Measurements from ENCODE around the gene MAML2. TPM values are rescaled to one million over a fixed set of nuclear protein-coding genes. Genes with fewer than 3 reads are reported as not detected.

The MAML2 gene
- total and polyA plus RNA-seq, 2 experiments from 2014 or later = 2.0 to 7.1 TPM

DNA sequence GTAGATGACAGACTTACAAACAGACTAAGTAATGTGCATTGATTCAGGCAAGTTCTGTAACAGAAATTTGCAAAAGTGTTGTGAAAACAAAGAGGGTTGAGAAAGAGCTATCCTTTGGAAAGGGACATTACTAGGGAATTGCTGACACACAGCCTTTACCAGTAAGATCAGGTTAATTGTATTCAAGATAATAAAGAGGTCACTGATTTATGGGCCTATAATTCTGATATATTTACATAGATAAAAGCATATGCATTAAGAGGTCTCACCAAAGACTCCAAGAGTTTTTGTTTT is 138.7 kb downstream of the MAML2 start:
- H3K36me3 Mint-ChIP-seq (ENCODE audit: low read depth) = no peaks in the 10 kb centered on the region
- peaks cover 40% of the 10 kb centered on the region for H3K4me1 Mint-ChIP-seq
- ATAC-seq (no peak), DNase-seq (ENCODE audit: low spot score) (no peak)
- Histone ChIP-seq H3K27me3 (ENCODE audit: insufficient read depth) (no peaks in the 10 kb centered on the region), H4K20me1 (replicated peaks; ENCODE audit: insufficient read depth) (no peaks in the 10 kb centered on the region), H3F3A (replicated peaks; ENCODE audit: low read depth) (no peaks in the 10 kb centered on the region), H3K4me1 (ENCODE audit: insufficient read depth) (peaks cover 23% of the 10 kb centered on the region), H3K4me3 (no peak overlapping the region), H3K79me2 (replicated peaks; ENCODE audit: insufficient read depth) (no peaks in the 10 kb centered on the region), H3K4me2 (no peak overlapping the region), H3K36me3 (ENCODE audit: insufficient read depth) (no peaks in the 10 kb centered on the region), H3K27ac (ENCODE audit: low read depth) (no peak overlapping the region), H2AFZ (no peak overlapping the region), H3K9me2 (ENCODE audit: insufficient read depth) (no peaks in the 10 kb centered on the region)
- TF ChIP-seq CREB1 (CRISPR knock-in tag; IDR thresholded peaks at IDR 0.05; ENCODE audit: low read depth) (no peak), NANOG (IDR thresholded peaks at IDR 0.05; ENCODE audit: borderline replicate concordance) (no peak), EZH2phosphoT487 (IDR thresholded peaks at IDR 0.05; ENCODE audit: unreplicated experiment) (no peak), JUNB (IDR thresholded peaks at IDR 0.05; ENCODE audit: unreplicated experiment) (no peak), ZNF114 (CRISPR knock-in tag; IDR thresholded peaks at IDR 0.05) (no peak), STAT1 (IDR thresholded peaks at IDR 0.05; ENCODE audit: unreplicated experiment) (no peak), POLR2AphosphoS5 (IDR thresholded peaks at IDR 0.05; ENCODE audit: low read depth) (no peak), EZH2 (IDR thresholded peaks at IDR 0.05; ENCODE audit: low read depth, unreplicated experiment) (no peak), ZNF331 (CRISPR knock-in tag; IDR thresholded peaks at IDR 0.05; ENCODE audit: low read depth) (no peak)
- TF ChIP-seq, protein P1, sequence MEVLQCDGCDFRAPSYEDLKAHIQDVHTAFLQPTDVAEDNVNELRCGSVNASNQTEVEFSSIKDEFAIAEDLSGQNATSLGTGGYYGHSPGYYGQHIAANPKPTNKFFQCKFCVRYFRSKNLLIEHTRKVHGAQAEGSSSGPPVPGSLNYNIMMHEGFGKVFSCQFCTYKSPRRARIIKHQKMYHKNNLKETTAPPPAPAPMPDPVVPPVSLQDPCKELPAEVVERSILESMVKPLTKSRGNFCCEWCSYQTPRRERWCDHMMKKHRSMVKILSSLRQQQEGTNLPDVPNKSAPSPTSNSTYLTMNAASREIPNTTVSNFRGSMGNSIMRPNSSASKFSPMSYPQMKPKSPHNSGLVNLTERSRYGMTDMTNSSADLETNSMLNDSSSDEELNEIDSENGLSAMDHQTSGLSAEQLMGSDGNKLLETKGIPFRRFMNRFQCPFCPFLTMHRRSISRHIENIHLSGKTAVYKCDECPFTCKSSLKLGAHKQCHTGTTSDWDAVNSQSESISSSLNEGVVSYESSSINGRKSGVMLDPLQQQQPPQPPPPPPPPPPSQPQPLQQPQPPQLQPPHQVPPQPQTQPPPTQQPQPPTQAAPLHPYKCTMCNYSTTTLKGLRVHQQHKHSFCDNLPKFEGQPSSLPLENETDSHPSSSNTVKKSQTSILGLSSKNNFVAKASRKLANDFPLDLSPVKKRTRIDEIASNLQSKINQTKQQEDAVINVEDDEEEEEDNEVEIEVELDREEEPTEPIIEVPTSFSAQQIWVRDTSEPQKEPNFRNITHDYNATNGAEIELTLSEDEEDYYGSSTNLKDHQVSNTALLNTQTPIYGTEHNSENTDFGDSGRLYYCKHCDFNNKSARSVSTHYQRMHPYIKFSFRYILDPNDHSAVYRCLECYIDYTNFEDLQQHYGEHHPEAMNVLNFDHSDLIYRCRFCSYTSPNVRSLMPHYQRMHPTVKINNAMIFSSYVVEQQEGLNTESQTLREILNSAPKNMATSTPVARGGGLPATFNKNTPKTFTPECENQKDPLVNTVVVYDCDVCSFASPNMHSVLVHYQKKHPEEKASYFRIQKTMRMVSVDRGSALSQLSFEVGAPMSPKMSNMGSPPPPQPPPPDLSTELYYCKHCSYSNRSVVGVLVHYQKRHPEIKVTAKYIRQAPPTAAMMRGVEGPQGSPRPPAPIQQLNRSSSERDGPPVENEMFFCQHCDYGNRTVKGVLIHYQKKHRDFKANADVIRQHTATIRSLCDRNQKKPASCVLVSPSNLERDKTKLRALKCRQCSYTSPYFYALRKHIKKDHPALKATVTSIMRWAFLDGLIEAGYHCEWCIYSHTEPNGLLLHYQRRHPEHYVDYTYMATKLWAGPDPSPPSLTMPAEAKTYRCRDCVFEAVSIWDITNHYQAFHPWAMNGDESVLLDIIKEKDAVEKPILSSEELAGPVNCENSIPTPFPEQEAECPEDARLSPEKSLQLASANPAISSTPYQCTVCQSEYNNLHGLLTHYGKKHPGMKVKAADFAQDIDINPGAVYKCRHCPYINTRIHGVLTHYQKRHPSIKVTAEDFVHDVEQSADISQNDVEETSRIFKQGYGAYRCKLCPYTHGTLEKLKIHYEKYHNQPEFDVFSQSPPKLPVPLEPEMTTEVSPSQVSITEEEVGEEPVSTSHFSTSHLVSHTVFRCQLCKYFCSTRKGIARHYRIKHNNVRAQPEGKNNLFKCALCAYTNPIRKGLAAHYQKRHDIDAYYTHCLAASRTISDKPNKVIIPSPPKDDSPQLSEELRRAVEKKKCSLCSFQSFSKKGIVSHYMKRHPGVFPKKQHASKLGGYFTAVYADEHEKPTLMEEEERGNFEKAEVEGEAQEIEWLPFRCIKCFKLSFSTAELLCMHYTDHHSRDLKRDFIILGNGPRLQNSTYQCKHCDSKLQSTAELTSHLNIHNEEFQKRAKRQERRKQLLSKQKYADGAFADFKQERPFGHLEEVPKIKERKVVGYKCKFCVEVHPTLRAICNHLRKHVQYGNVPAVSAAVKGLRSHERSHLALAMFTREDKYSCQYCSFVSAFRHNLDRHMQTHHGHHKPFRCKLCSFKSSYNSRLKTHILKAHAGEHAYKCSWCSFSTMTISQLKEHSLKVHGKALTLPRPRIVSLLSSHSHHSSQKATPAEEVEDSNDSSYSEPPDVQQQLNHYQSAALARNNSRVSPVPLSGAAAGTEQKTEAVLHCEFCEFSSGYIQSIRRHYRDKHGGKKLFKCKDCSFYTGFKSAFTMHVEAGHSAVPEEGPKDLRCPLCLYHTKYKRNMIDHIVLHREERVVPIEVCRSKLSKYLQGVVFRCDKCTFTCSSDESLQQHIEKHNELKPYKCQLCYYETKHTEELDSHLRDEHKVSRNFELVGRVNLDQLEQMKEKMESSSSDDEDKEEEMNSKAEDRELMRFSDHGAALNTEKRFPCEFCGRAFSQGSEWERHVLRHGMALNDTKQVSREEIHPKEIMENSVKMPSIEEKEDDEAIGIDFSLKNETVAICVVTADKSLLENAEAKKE (CRISPR knock-in tag; IDR thresholded peaks at IDR 0.05) = no peak
- TF ChIP-seq, protein P2, sequence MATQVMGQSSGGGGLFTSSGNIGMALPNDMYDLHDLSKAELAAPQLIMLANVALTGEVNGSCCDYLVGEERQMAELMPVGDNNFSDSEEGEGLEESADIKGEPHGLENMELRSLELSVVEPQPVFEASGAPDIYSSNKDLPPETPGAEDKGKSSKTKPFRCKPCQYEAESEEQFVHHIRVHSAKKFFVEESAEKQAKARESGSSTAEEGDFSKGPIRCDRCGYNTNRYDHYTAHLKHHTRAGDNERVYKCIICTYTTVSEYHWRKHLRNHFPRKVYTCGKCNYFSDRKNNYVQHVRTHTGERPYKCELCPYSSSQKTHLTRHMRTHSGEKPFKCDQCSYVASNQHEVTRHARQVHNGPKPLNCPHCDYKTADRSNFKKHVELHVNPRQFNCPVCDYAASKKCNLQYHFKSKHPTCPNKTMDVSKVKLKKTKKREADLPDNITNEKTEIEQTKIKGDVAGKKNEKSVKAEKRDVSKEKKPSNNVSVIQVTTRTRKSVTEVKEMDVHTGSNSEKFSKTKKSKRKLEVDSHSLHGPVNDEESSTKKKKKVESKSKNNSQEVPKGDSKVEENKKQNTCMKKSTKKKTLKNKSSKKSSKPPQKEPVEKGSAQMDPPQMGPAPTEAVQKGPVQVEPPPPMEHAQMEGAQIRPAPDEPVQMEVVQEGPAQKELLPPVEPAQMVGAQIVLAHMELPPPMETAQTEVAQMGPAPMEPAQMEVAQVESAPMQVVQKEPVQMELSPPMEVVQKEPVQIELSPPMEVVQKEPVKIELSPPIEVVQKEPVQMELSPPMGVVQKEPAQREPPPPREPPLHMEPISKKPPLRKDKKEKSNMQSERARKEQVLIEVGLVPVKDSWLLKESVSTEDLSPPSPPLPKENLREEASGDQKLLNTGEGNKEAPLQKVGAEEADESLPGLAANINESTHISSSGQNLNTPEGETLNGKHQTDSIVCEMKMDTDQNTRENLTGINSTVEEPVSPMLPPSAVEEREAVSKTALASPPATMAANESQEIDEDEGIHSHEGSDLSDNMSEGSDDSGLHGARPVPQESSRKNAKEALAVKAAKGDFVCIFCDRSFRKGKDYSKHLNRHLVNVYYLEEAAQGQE (IDR thresholded peaks at IDR 0.05; ENCODE audit: unreplicated experiment) = no peak
- TF ChIP-seq, protein P3, sequence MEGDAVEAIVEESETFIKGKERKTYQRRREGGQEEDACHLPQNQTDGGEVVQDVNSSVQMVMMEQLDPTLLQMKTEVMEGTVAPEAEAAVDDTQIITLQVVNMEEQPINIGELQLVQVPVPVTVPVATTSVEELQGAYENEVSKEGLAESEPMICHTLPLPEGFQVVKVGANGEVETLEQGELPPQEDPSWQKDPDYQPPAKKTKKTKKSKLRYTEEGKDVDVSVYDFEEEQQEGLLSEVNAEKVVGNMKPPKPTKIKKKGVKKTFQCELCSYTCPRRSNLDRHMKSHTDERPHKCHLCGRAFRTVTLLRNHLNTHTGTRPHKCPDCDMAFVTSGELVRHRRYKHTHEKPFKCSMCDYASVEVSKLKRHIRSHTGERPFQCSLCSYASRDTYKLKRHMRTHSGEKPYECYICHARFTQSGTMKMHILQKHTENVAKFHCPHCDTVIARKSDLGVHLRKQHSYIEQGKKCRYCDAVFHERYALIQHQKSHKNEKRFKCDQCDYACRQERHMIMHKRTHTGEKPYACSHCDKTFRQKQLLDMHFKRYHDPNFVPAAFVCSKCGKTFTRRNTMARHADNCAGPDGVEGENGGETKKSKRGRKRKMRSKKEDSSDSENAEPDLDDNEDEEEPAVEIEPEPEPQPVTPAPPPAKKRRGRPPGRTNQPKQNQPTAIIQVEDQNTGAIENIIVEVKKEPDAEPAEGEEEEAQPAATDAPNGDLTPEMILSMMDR (conservative IDR thresholded peaks at IDR 0.05; ENCODE audit: low read depth in 2 of 2) = no peak
- TF ChIP-seq, protein P4, sequence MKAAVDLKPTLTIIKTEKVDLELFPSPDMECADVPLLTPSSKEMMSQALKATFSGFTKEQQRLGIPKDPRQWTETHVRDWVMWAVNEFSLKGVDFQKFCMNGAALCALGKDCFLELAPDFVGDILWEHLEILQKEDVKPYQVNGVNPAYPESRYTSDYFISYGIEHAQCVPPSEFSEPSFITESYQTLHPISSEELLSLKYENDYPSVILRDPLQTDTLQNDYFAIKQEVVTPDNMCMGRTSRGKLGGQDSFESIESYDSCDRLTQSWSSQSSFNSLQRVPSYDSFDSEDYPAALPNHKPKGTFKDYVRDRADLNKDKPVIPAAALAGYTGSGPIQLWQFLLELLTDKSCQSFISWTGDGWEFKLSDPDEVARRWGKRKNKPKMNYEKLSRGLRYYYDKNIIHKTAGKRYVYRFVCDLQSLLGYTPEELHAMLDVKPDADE (IDR thresholded peaks at IDR 0.05) = no peak
- no peak overlapping the region for H3K4me3 Mint-ChIP-seq
- no peaks in the 10 kb centered on the region for H3K9me3 Mint-ChIP-seq
- H3K27me3 Mint-ChIP-seq (ENCODE audit: insufficient read depth, low read depth, poor library complexity) = peaks cover 3% of the 10 kb centered on the region
- no peak overlapping the region for H3K27ac Mint-ChIP-seq

All from GM23338 (cell line).